GM12892 (cell line): ENCODE measurements around the gene ZBTB7C.

Experiments
- POLR2A ChIP-seq: IDR thresholded peaks from 2 replicates; pipeline ENCODE4 v1.6.1; 2011; ENCODE audit warnings: low read depth, low read length, control low read depth
- TAF1 ChIP-seq: IDR thresholded peaks from 2 replicates; pipeline ENCODE4 v1.6.1; 2011; ENCODE audit warnings: low read depth, mild to moderate bottlenecking, control low read depth, low read length, borderline replicate concordance

- TF ChIP-seq TAF1 (no peak), POLR2A (no peak)
These were observed 97.1 kb downstream of the ZBTB7C start for GRCh38 chr18:48312066-48312465.
